Endodermal cell (in vitro differentiated cells): Measurements from ENCODE around the gene C6. TPM values are rescaled to one million over a fixed set of nuclear protein-coding genes. Genes with fewer than 3 reads are reported as not detected.

Experiments used
- DNase-seq: peaks from one replicate; pipeline ENCODE4 v3.0.0-alpha.2; 2017
- H3K27ac ChIP-seq: 2 replicates; pipeline ENCODE4 v1.5.1; 2013; ENCODE audit warnings: mild to moderate bottlenecking, low read depth, low read length, moderate library complexity
- H3K27me3 ChIP-seq: 2 replicates; pipeline ENCODE4 v1.6.1; 2013; ENCODE audit warnings: mild to moderate bottlenecking, low read length, moderate library complexity; ENCODE audit not compliant: insufficient read depth, control insufficient read depth, poor library complexity, severe bottlenecking
- H3K36me3 ChIP-seq: 2 replicates; pipeline ENCODE4 v1.7.0; 2013; ENCODE audit warnings: mild to moderate bottlenecking, low read length, moderate library complexity; ENCODE audit not compliant: control insufficient read depth, insufficient read depth
- H3K4me1 ChIP-seq: one replicate; pipeline ENCODE4 v1.7.0; 2013; ENCODE audit warnings: low read length; ENCODE audit not compliant: control insufficient read depth, insufficient read depth
- H3K4me3 ChIP-seq: 2 replicates; pipeline ENCODE4 v1.5.1; 2013; ENCODE audit warnings: mild to moderate bottlenecking, low read length, moderate library complexity
- H3K9ac ChIP-seq: 2 replicates; pipeline ENCODE4 v1.6.1; 2013; ENCODE audit warnings: mild to moderate bottlenecking, low read length, moderate library complexity; ENCODE audit not compliant: poor library complexity, severe bottlenecking; ENCODE audit errors: extremely low read depth
- H3K9me3 ChIP-seq: 2 replicates; pipeline ENCODE4 v1.6.1; 2013; ENCODE audit warnings: mild to moderate bottlenecking, low read length, moderate library complexity; ENCODE audit not compliant: control insufficient read depth
- H3K27ac Mint-ChIP-seq: 2 replicates; pipeline ENCODE4 v1.8.0; 2020; ENCODE audit warnings: mixed read lengths
- H3K27me3 Mint-ChIP-seq: 2 replicates; pipeline ENCODE4 v1.8.0; 2021; ENCODE audit warnings: mild to moderate bottlenecking, mixed read lengths; ENCODE audit not compliant: insufficient read depth
- H3K36me3 Mint-ChIP-seq: 2 replicates; pipeline ENCODE4 v1.8.0; 2020; ENCODE audit warnings: low read depth, mixed read lengths
- H3K4me1 Mint-ChIP-seq: 2 replicates; pipeline ENCODE4 v1.8.0; 2020; ENCODE audit warnings: mixed read lengths
- H3K4me3 Mint-ChIP-seq: 2 replicates; pipeline ENCODE4 v1.8.0; 2020; ENCODE audit warnings: mild to moderate bottlenecking, moderate library complexity, mixed read lengths
- H3K9me3 Mint-ChIP-seq: 2 replicates; pipeline ENCODE4 v1.8.0; 2020; ENCODE audit warnings: mild to moderate bottlenecking, mixed read lengths
- CTCF ChIP-seq: fragments of 200-600 bp; sonication (generic); conservative IDR thresholded peaks from 2 replicates; pipeline ENCODE4 v1.5.0; 2021; ENCODE audit warnings: antibody characterized with exemption, mild to moderate bottlenecking
- WGBS, 2 experiments: methylation state at CpG; one replicate each; pipeline versions ENCODE4 v1.1.5 to v1.1.7; 2013; ENCODE audit warnings: missing lambda C conversion rate in 2 of 2, mixed read lengths in 1 of 2; ENCODE audit not compliant: insufficient coverage in 1 of 2, insufficient read length in 1 of 2; 5-methylcytosine and 5-hydroxymethylcytosine counted together
- total RNA-seq, 2 donors: library from RNA; stranded (reverse); fragmentation: NEBNext Ultra II Directional in 1 of 2; extraction: Animal tissue kit (Norgen Biotek cat#: 25700) in 1 of 2; gene quantifications; 2 replicates in 1 of 2; 3 replicates in 1 of 2; pipeline ENCODE4 v1.2.1, GENCODE V29; 2021

Gene C6
- total RNA-seq, 2 donors from 2014 or later: 0.38 TPM; not detected in 1

- H3K9me3 Mint-ChIP-seq: no peaks in the 10 kb centered on the region
- Histone ChIP-seq H3K9ac (no peak overlapping the region), H3K36me3 (no peaks in the 10 kb centered on the region), H3K9me3 (no peaks in the 10 kb centered on the region), H3K4me3 (no peak overlapping the region), H3K27ac (no peak overlapping the region), H3K4me1 (no peaks in the 10 kb centered on the region), H3K27me3 (no peaks in the 10 kb centered on the region)
- H3K4me3 Mint-ChIP-seq: no peak overlapping the region
- H3K36me3 Mint-ChIP-seq: no peaks in the 10 kb centered on the region
- no peak for TF ChIP-seq CTCF
- H3K27me3 Mint-ChIP-seq: no peaks in the 10 kb centered on the region
- no peak for DNase-seq
- no peaks in the 10 kb centered on the region for H3K4me1 Mint-ChIP-seq
- WGBS, 2 experiments: 71 to 79% methylated on average over 1 of the region's 1 CpG
- no peak overlapping the region for H3K27ac Mint-ChIP-seq
Measured at GRCh38 chr5:41161271-41161670, 52.1 kb downstream of the C6 start.

- Mint-ChIP-seq H3K27ac (no peak overlapping the region), H3K27me3 (no peaks in the 10 kb centered on the region), H3K4me1 (peaks cover 6% of the 10 kb centered on the region), H3K36me3 (no peaks in the 10 kb centered on the region), H3K4me3 (no peak overlapping the region), H3K9me3 (no peaks in the 10 kb centered on the region)
- no peak overlapping the region for H3K4me3 ChIP-seq
- no peak overlapping the region for H3K27ac ChIP-seq
- no peak for TF ChIP-seq CTCF
- no peaks in the 10 kb centered on the region for H3K9me3 ChIP-seq
- no peak for DNase-seq
- H3K9ac ChIP-seq: no peak overlapping the region
- no peaks in the 10 kb centered on the region for H3K4me1 ChIP-seq
- no peaks in the 10 kb centered on the region for H3K36me3 ChIP-seq
- 83 to 96% methylated on average over 4 of the region's 5 CpGs for WGBS, 2 experiments
- H3K27me3 ChIP-seq: no peaks in the 10 kb centered on the region
Measured at GRCh38 chr5:41157272-41157894, 55.9 kb downstream of the C6 start.

GRCh38 chr5:41156739-41157138, 56.6 kb downstream of the C6 start:
- Histone ChIP-seq H3K4me1 (no peaks in the 10 kb centered on the region), H3K36me3 (no peaks in the 10 kb centered on the region), H3K27ac (no peak overlapping the region), H3K4me3 (no peak overlapping the region), H3K9me3 (no peaks in the 10 kb centered on the region), H3K9ac (no peak overlapping the region), H3K27me3 (no peaks in the 10 kb centered on the region)
- peaks cover 10% of the 10 kb centered on the region for H3K4me1 Mint-ChIP-seq
- H3K27me3 Mint-ChIP-seq: no peaks in the 10 kb centered on the region
- H3K4me3 Mint-ChIP-seq: no peak overlapping the region
- no peaks in the 10 kb centered on the region for H3K9me3 Mint-ChIP-seq
- no peak overlapping the region for H3K27ac Mint-ChIP-seq
- TF ChIP-seq CTCF: no peak
- no peak for DNase-seq
- no peaks in the 10 kb centered on the region for H3K36me3 Mint-ChIP-seq
